ENCODE data around the gene MOCS1. TPM values are rescaled to one million over a fixed set of nuclear protein-coding genes. Genes with fewer than 3 reads are reported as not detected.

Gene MOCS1
- total RNA-seq, 1 donor from 2014 or later, result 70.0 TPM

GRCh38 chr6:39904946-39905639 lies 29.2 kb downstream of the MOCS1 start:
- peak; percentile 64 for DNase-seq (ENCODE audit: low spot score)

- DNase-seq (ENCODE audit: low spot score), result peak; percentile 79
Measured at GRCh38 chr6:39903656-39904055, 30.6 kb downstream of the MOCS1 start.

- DNase-seq (ENCODE audit: low spot score), result peak; percentile 53
Measured at GRCh38 chr6:39902786-39903465, 31.3 kb downstream of the MOCS1 start.

GRCh38 chr6:39902136-39902535 lies 32.1 kb downstream of the MOCS1 start:
- peak; percentile 30 for DNase-seq (ENCODE audit: low spot score)

GRCh38 chr6:39901670-39902069 lies 32.6 kb downstream of the MOCS1 start:
- peak; percentile 87 for DNase-seq (ENCODE audit: low spot score)

GRCh38 chr6:39901116-39901655 lies 33.1 kb downstream of the MOCS1 start:
- peak; percentile 62 for DNase-seq (ENCODE audit: low spot score)

GRCh38 chr6:39899554-39900295 lies 34.5 kb downstream of the MOCS1 start:
- DNase-seq (ENCODE audit: low spot score), result peak; percentile 41

- DNase-seq (ENCODE audit: low spot score), result peak; percentile 43
Measured at GRCh38 chr6:39898625-39899024, 35.6 kb downstream of the MOCS1 start.

- no peak for DNase-seq (ENCODE audit: low spot score)
Measured at GRCh38 chr6:39897698-39898097, 36.6 kb downstream of the MOCS1 start.

GRCh38 chr6:39896701-39897100 lies 37.6 kb downstream of the MOCS1 start:
- peak; percentile 85 for DNase-seq (ENCODE audit: low spot score)

- no peak for DNase-seq (ENCODE audit: low spot score)
Measured at GRCh38 chr6:39893286-39893685, 41.0 kb downstream of the MOCS1 start.

GRCh38 chr6:39892490-39893129 lies 41.7 kb downstream of the MOCS1 start:
- DNase-seq (ENCODE audit: low spot score), result no peak

GRCh38 chr6:39891976-39892375 lies 42.3 kb downstream of the MOCS1 start:
- DNase-seq (ENCODE audit: low spot score), result no peak

GRCh38 chr6:39891353-39891752 lies 42.9 kb downstream of the MOCS1 start:
- peak; percentile 20 for DNase-seq (ENCODE audit: low spot score)

- no peak for DNase-seq (ENCODE audit: low spot score)
Measured at GRCh38 chr6:39889229-39889628, 45.0 kb downstream of the MOCS1 start.

- peak; percentile 81 for DNase-seq (ENCODE audit: low spot score)
Measured at GRCh38 chr6:39887692-39888450, 46.4 kb downstream of the MOCS1 start.

- no peak for DNase-seq (ENCODE audit: low spot score)
Measured at GRCh38 chr6:39886871-39887270, 47.4 kb downstream of the MOCS1 start.

GRCh38 chr6:39885691-39886090 lies 48.6 kb downstream of the MOCS1 start:
- no peak for DNase-seq (ENCODE audit: low spot score)

- no peak for DNase-seq (ENCODE audit: low spot score)
Measured at GRCh38 chr6:39884696-39885095, 49.6 kb downstream of the MOCS1 start.

GRCh38 chr6:39882531-39882899 lies 51.7 kb downstream of the MOCS1 start:
- DNase-seq (ENCODE audit: low spot score), result no peak

All from mesenteric fat pad (tissue), 1 donor.